Ovary (tissue), 9 donors: ENCODE results near the gene HES5. TPM values are rescaled to one million over a fixed set of nuclear protein-coding genes. Genes with fewer than 3 reads are reported as not detected.
"Not testable (repeated sequence)": the region's sequence is repeated elsewhere in the genome, so short reads cannot be mapped to it uniquely, and the experiment has no call there.

Source experiments
- DNase-seq, 5 donors: peaks; one replicate each; pipeline ENCODE4 v3.0.0-alpha.2; 2019 to 2020
- H3K27ac ChIP-seq, 2 donors: fragments of 200-600 bp; one replicate each; pipeline versions ENCODE4 v1.5.1 to v1.8.0; 2019 to 2022
- H3K27me3 ChIP-seq: fragments of 200-600 bp; one replicate; pipeline ENCODE4 v1.8.0; 2022
- H3K36me3 ChIP-seq: fragments of 200-600 bp; sonication (generic); one replicate; pipeline ENCODE4 v1.5.1; 2019
- H3K4me1 ChIP-seq: one replicate; pipeline ENCODE4 v1.8.1; 2013; ENCODE audit warnings: mild to moderate bottlenecking, moderate library complexity; ENCODE audit not compliant: insufficient read depth
- H3K4me3 ChIP-seq: fragments of 200-600 bp; sonication (generic); one replicate; pipeline ENCODE4 v1.5.1; 2017
- H3K9me3 ChIP-seq, 2 donors: fragments of 200-600 bp in 1 of 2; sonication (generic) in 1 of 2; one replicate each; pipeline versions ENCODE4 v1.5.1 to v1.8.1; 2013 to 2019; ENCODE audit warnings: mild to moderate bottlenecking in 1 of 2, moderate library complexity in 1 of 2
- CTCF ChIP-seq, 3 donors: fragments of 450-650 bp in 2 of 3; fragments of 200-600 bp in 1 of 3; IDR thresholded peaks; one replicate each; pipeline versions ENCODE4 v1.5.1 to v1.8.0; 2016 to 2022; ENCODE audit warnings: antibody characterized with exemption in 3 of 3, mild to moderate bottlenecking in 1 of 3
- EP300 ChIP-seq: sonication (generic); formaldehyde crosslinking; IDR thresholded peaks from one replicate; pipeline ENCODE4 v1.6.1; 2017; ENCODE audit warnings: antibody characterized with exemption
- POLR2A ChIP-seq: fragments of 450-650 bp; IDR thresholded peaks from one replicate; pipeline ENCODE4 v1.6.1; 2017; ENCODE audit warnings: antibody characterized with exemption, mild to moderate bottlenecking, moderate library complexity
- WGBS, 3 donors: extraction: QIAGEN DNeasy Blood & Tissue Kit in 1 of 3; methylation state at CpG; one replicate each; pipeline versions ENCODE4 v1.1.5 to v1.1.7; 2013 to 2017; 5-methylcytosine and 5-hydroxymethylcytosine counted together
- intact Hi-C, 4 donors: fragments of 100-400 bp; cut with DNase I; formaldehyde crosslinking; loops; one replicate each; pipeline versions ENCODE4 v1.11.0 to v1.15.1; 2022 to 2023
- polyA plus RNA-seq, 2 donors: library from polyadenylated mRNA; stranded (reverse); fragments of 200-250 nt in 1 of 2; fragments of 350-450 nt in 1 of 2; fragmentation: Illumina TruSeq in 1 of 2; extraction: RNeasy Lipid Tissue Mini Kit (QIAGEN cat#74804) in 1 of 2; gene quantifications; one replicate each; pipeline ENCODE4 v1.2.3, GENCODE V29; 2013 to 2014
- total RNA-seq, 7 donors: library from RNA; depleted of rRNA in 2 of 7; stranded (reverse); fragments of >200 nt in 2 of 7; fragmentation: NEBNext Ultra II Directional in 3 of 7; extraction: Animal tissue kit (Norgen Biotek cat#: 25700) in 3 of 7; gene quantifications; one replicate each; pipeline versions ENCODE4 v1.1.0 to v1.2.4, GENCODE V29; 2016 to 2023
- donor health status: DM: no; HTN: no; CAD: no; lungs with moderate emphysema.
- donor health status: DM: no; HTN: no; CAD: no.
- donor health status: Bipolar disorder and iron deficiency.
- donor health status: DM: yes; HTN: yes; CAD: no.
- donor health status: DM: no; HTN: no; CAD: no.
- donor health status: DM: yes; HTN: yes; CAD: no.

Gene HES5
- total and polyA plus RNA-seq, 9 donors, result 0.13 to 0.53 (median 0.31) TPM; not detected in 4

- Histone ChIP-seq H3K36me3 (no peaks in the 10 kb centered on the region), H3K27ac (no peak overlapping the region), H3K4me1 (peaks cover 12% of the 10 kb centered on the region), H3K9me3 (no peaks in the 10 kb centered on the region), H3K27me3 (no peaks in the 10 kb centered on the region), H3K4me3 (no peak overlapping the region)
- WGBS, 3 donors, result 78 to 82% (median 79%) methylated on average over 30 of the region's 30 CpGs
- TF ChIP-seq CTCF (IDR thresholded peaks at IDR 0.05) (no peak), POLR2A (no peak), EP300 (no peak)
- DNase-seq, result no peak
- intact Hi-C loops, result loop anchor here in 1 of 4 donors (10.0 kb wide), 1 partner anchor 1649 kb away; no protein-coding TSS in a partner anchor
Measured at GRCh38 chr1:2553871-2554620, 24.0 kb upstream of the HES5 start.

GRCh38 chr1:2553076-2553475 is 23.0 kb upstream of the HES5 start:
- H3K9me3 ChIP-seq, H3K4me3 ChIP-seq, H3K27me3 ChIP-seq, H3K27ac ChIP-seq, H3K36me3 ChIP-seq, DNase-seq: not testable (repeated sequence)
- intact Hi-C loops, result loop anchor here in 1 of 4 donors (10.0 kb wide), 1 partner anchor 1648 kb away; no protein-coding TSS in a partner anchor
- whole genome bisulfite sequencing, 3 donors, result 49 to 69% (median 52%) methylated on average over 8 to 9 of the region's 9 CpGs
- H3K4me1 ChIP-seq, result peaks cover 14% of the 10 kb centered on the region

GRCh38 chr1:2552189-2552588 is 22.1 kb upstream of the HES5 start:
- no peak overlapping the region for H3K4me3 ChIP-seq
- no peak overlapping the region for H3K27ac ChIP-seq
- H3K27me3 ChIP-seq, result no peaks in the 10 kb centered on the region
- no peak for DNase-seq
- H3K36me3 ChIP-seq, result no peaks in the 10 kb centered on the region
- no peaks in the 10 kb centered on the region for H3K9me3 ChIP-seq
- intact Hi-C loops, result loop anchor here in 1 of 4 donors (10.0 kb wide), 1 partner anchor 1647 kb away; no protein-coding TSS in a partner anchor
- WGBS, 3 donors, result 80 to 91% (median 86%) methylated on average over 25 to 26 of the region's 26 CpGs
- peaks cover 16% of the 10 kb centered on the region for H3K4me1 ChIP-seq
- TF ChIP-seq EP300 (no peak), CTCF (IDR thresholded peaks at IDR 0.05) (no peak), POLR2A (no peak)

GRCh38 chr1:2551544-2551943 is 21.5 kb upstream of the HES5 start:
- not testable (repeated sequence) for H3K36me3 ChIP-seq, H3K27me3 ChIP-seq, H3K27ac ChIP-seq, H3K4me3 ChIP-seq, H3K9me3 ChIP-seq, DNase-seq
- intact Hi-C loops, result loop anchor here in 1 of 4 donors (10.0 kb wide), 1 partner anchor 1647 kb away; no protein-coding TSS in a partner anchor
- peaks cover 12% of the 10 kb centered on the region for H3K4me1 ChIP-seq
- WGBS, 3 donors, result 63 to 66% (median 65%) methylated on average over 9 of the region's 9 CpGs

GRCh38 chr1:2550309-2550861 is 20.3 kb upstream of the HES5 start:
- H3K9me3 ChIP-seq, H3K4me3 ChIP-seq, H3K27me3 ChIP-seq, DNase-seq, H3K27ac ChIP-seq, H3K36me3 ChIP-seq: not testable (repeated sequence)
- peaks cover 12% of the 10 kb centered on the region for H3K4me1 ChIP-seq
- 67 to 80% (median 77%) methylated on average over 11 to 12 of the region's 12 CpGs for WGBS, 3 donors
- intact Hi-C loops, result loop anchor here in 1 of 4 donors (10.0 kb wide), 1 partner anchor 1646 kb away; no protein-coding TSS in a partner anchor

GRCh38 chr1:2549367-2550029 is 19.4 kb upstream of the HES5 start:
- WGBS, 3 donors, result 81 to 87% (median 82%) methylated on average over 24 to 25 of the region's 28 CpGs
- Histone ChIP-seq H3K27ac (peak overlapping the region; percentile 44 to 61), H3K4me1 (peaks cover 20% of the 10 kb centered on the region)
- H3K36me3 ChIP-seq, DNase-seq, H3K9me3 ChIP-seq, H3K4me3 ChIP-seq, H3K27me3 ChIP-seq: not testable (repeated sequence)
- intact Hi-C loops, result loop anchor here (5.0 to 10.0 kb wide), 3 partner anchors 132 to 1645 kb away; no protein-coding TSS in a partner anchor
